Cardiac septum (tissue), 1 donor: ENCODE results near the gene DNAJB6. TPM values are rescaled to one million over a fixed set of nuclear protein-coding genes. Genes with fewer than 3 reads are reported as not detected.

Experiments used
- total RNA-seq: library from RNA; stranded (reverse); fragmentation: NEBNext Ultra II Directional; extraction: Animal tissue kit (Norgen Biotek cat#: 25700); gene quantifications from one replicate; pipeline ENCODE4 v1.2.1, GENCODE V29; 2021
- donor health status: DM: no; HTN: no; CAD: no.

The DNAJB6 gene
- total RNA-seq, 1 donor from 2014 or later: 171 TPM

Other genes with a start within 250 kb of the DNAJB6 start
- gene UBE3C, start 198.1 kb upstream of the DNAJB6 start, total RNA-seq: 50.8 TPM